Naive thymus-derived CD4-positive, alpha-beta T cell (primary cell): ENCODE data around the gene SPATA16. TPM values are rescaled to one million over a fixed set of nuclear protein-coding genes. Genes with fewer than 3 reads are reported as not detected.
"Not testable (repeated sequence)": the region's sequence is repeated elsewhere in the genome, so short reads cannot be mapped to it uniquely, and the experiment has no call there.

Experiments used
- ATAC-seq: fragments of 150-1000 bp; cut with Tn5 transposase; 2 replicates; pipeline ENCODE4 v1.10.0; 2021; ENCODE audit warnings: mild to moderate bottlenecking, moderate library complexity
- CTCF ChIA-PET: fragments of 350-600 bp; sonication (Branson Sonifier 250); formaldehyde crosslinking; loops from one replicate; lab custom pipeline; 2021; ENCODE audit warnings: antibody characterized with exemption; lab: Charles Lee
- POLR2A ChIA-PET: fragments of 350-600 bp; sonication (Branson Sonifier 250); formaldehyde crosslinking; loops from one replicate; lab custom pipeline; 2021; ENCODE audit warnings: antibody characterized with exemption, inconsistent platforms; lab: Charles Lee
- DNase-seq, 9 donors: peaks; one replicate each; pipeline versions ENCODE4 v3.0.0 to v3.0.0-alpha.2; 2020 to 2022; ENCODE audit warnings: mixed read lengths in 1 of 9
- H3K27ac ChIP-seq: one replicate; pipeline ENCODE4 v1.7.0; 2013; ENCODE audit warnings: mild to moderate bottlenecking, low read depth, low read length, moderate library complexity
- H3K27me3 ChIP-seq, 2 donors: one replicate each; pipeline ENCODE4 v1.7.0; 2013; ENCODE audit warnings: low read length in 2 of 2, mild to moderate bottlenecking in 2 of 2, moderate library complexity in 2 of 2; ENCODE audit not compliant: control insufficient read depth in 2 of 2, insufficient read depth in 2 of 2
- H3K36me3 ChIP-seq, 3 experiments: 1 replicate in 2 of 3; 2 replicates in 1 of 3; pipeline ENCODE4 v1.7.0; 2013; ENCODE audit warnings: low read length in 3 of 3, mild to moderate bottlenecking in 3 of 3, moderate library complexity in 1 of 3; ENCODE audit not compliant: insufficient read depth in 3 of 3, control insufficient read depth in 2 of 3
- H3K4me1 ChIP-seq, 2 donors: one replicate each; pipeline ENCODE4 v1.7.0; 2013; ENCODE audit warnings: low read length in 2 of 2, mild to moderate bottlenecking in 2 of 2, moderate library complexity in 1 of 2; ENCODE audit not compliant: control insufficient read depth in 2 of 2, insufficient read depth in 2 of 2
- H3K4me3 ChIP-seq: 2 replicates; pipeline ENCODE4 v1.7.0; 2013; ENCODE audit warnings: mild to moderate bottlenecking, low read length
- H3K9me3 ChIP-seq, 3 experiments: 1 replicate in 2 of 3; 2 replicates in 1 of 3; pipeline ENCODE4 v1.7.0; 2013; ENCODE audit warnings: low read length in 3 of 3; ENCODE audit not compliant: control insufficient read depth in 2 of 3
- H3K27ac Mint-ChIP-seq, 9 donors: one replicate each; pipeline ENCODE4 v1.8.0; 2020 to 2022; ENCODE audit warnings: mixed read lengths in 9 of 9, mild to moderate bottlenecking in 8 of 9, moderate library complexity in 5 of 9, inconsistent platforms in 2 of 9
- H3K27me3 Mint-ChIP-seq, 5 donors: one replicate each; pipeline ENCODE4 v1.8.0; 2021 to 2022; ENCODE audit warnings: mixed read lengths in 5 of 5, mild to moderate bottlenecking in 1 of 5
- H3K36me3 Mint-ChIP-seq, 5 donors: one replicate each; pipeline ENCODE4 v1.8.0; 2020 to 2022; ENCODE audit warnings: mixed read lengths in 5 of 5, mild to moderate bottlenecking in 3 of 5, inconsistent platforms in 1 of 5
- H3K4me1 Mint-ChIP-seq, 7 donors: one replicate each; pipeline ENCODE4 v1.8.0; 2020 to 2022; ENCODE audit warnings: mixed read lengths in 7 of 7, mild to moderate bottlenecking in 3 of 7, inconsistent platforms in 1 of 7
- H3K4me3 Mint-ChIP-seq, 10 donors: one replicate each; pipeline ENCODE4 v1.8.0; 2020 to 2022; ENCODE audit warnings: mild to moderate bottlenecking in 10 of 10, mixed read lengths in 10 of 10, moderate library complexity in 6 of 10, inconsistent platforms in 2 of 10
- H3K9me3 Mint-ChIP-seq, 11 donors: one replicate each; pipeline ENCODE4 v1.8.0; 2020 to 2022; ENCODE audit warnings: mixed read lengths in 11 of 11, mild to moderate bottlenecking in 4 of 11, inconsistent platforms in 1 of 11, moderate library complexity in 1 of 11
- intact Hi-C, 2 donors: fragments of 100-400 bp; cut with micrococcal nuclease; formaldehyde crosslinking; loops; one replicate each; pipeline ENCODE4 v1.15.1; 2023
- polyA plus RNA-seq, 2 donors: library from polyadenylated mRNA; unstranded; fragments of 300-500 nt; fragmentation: Illumina TruSeq; gene quantifications; one replicate each; pipeline ENCODE4 v1.2.3, GENCODE V29; 2021
- total RNA-seq, 6 experiments: library from RNA in 5 of 6; stranded (reverse) in 5 of 6; gene quantifications; 1 replicate in 5 of 6; 2 replicates in 1 of 6; pipeline ENCODE4 v1.2.3 and lab custom pipeline; 2021 to 2026

The SPATA16 gene
- total and polyA plus RNA-seq, 7 experiments from 2014 or later = not detected

- Histone ChIP-seq H3K36me3 (no peaks in the 10 kb centered on the region), H3K27ac (no peak overlapping the region), H3K4me3 (no peak overlapping the region), H3K9me3 (no peaks in the 10 kb centered on the region), H3K4me1 (no peaks in the 10 kb centered on the region), H3K27me3 (no peaks in the 10 kb centered on the region)
- Mint-ChIP-seq H3K4me3 (no peak overlapping the region), H3K27me3 (peaks cover 0 to 4% (median 0%) of the 10 kb centered on the region in 5 donors), H3K36me3 (peaks cover 0 to 9% (median 0%) of the 10 kb centered on the region in 5 donors), H3K27ac (no peak overlapping the region), H3K9me3 (peaks cover 8 to 31% (median 12%) of the 10 kb centered on the region in 11 donors), H3K4me1 (no peaks in the 10 kb centered on the region)
- ATAC-seq (no peak), DNase-seq (no peak)
- intact Hi-C loops = no loop called here
- POLR2A ChIA-PET = no interaction called here
- CTCF ChIA-PET = no interaction called here
Measured at GRCh38 chr3:172882563-172882962, 258.5 kb downstream of the SPATA16 start.

- H3K4me1 Mint-ChIP-seq, H3K4me3 ChIP-seq, H3K36me3 Mint-ChIP-seq, POLR2A ChIA-PET, intact Hi-C loops, CTCF ChIA-PET, H3K27ac ChIP-seq, H3K27me3 ChIP-seq, H3K4me1 ChIP-seq, H3K9me3 ChIP-seq, DNase-seq, H3K27ac Mint-ChIP-seq, H3K4me3 Mint-ChIP-seq, H3K36me3 ChIP-seq, ATAC-seq: not testable (repeated sequence)
- Mint-ChIP-seq H3K27me3 (peaks cover 2 to 12% (median 7%) of the 10 kb centered on the region in 5 donors), H3K9me3 (peaks cover 8 to 31% (median 12%) of the 10 kb centered on the region in 11 donors)
Measured at GRCh38 chr3:172879381-172879780, 261.7 kb downstream of the SPATA16 start.

- Histone ChIP-seq H3K4me3 (no peak overlapping the region), H3K27me3 (no peaks in the 10 kb centered on the region), H3K9me3 (no peaks in the 10 kb centered on the region), H3K36me3 (no peaks in the 10 kb centered on the region), H3K4me1 (no peaks in the 10 kb centered on the region), H3K27ac (no peak overlapping the region)
- no peaks in the 10 kb centered on the region for H3K4me1 Mint-ChIP-seq
- H3K9me3 Mint-ChIP-seq = peaks cover 6 to 31% (median 12%) of the 10 kb centered on the region in 11 donors
- POLR2A ChIA-PET = no interaction called here
- CTCF ChIA-PET = no interaction called here
- H3K27ac Mint-ChIP-seq = no peak overlapping the region
- intact Hi-C loops = no loop called here
- no peak for DNase-seq
- ATAC-seq = no peak
- peaks cover 4 to 12% (median 6%) of the 10 kb centered on the region in 5 donors for H3K27me3 Mint-ChIP-seq
- no peak overlapping the region for H3K4me3 Mint-ChIP-seq
- peaks cover 0 to 9% (median 0%) of the 10 kb centered on the region in 5 donors for H3K36me3 Mint-ChIP-seq
Measured at GRCh38 chr3:172877011-172877410, 264.0 kb downstream of the SPATA16 start.

- Mint-ChIP-seq H3K4me3 (no peak overlapping the region), H3K9me3 (peaks cover 5 to 25% (median 11%) of the 10 kb centered on the region in 11 donors), H3K4me1 (no peaks in the 10 kb centered on the region), H3K36me3 (peaks cover 0 to 9% (median 0%) of the 10 kb centered on the region in 5 donors), H3K27ac (no peak overlapping the region), H3K27me3 (peaks cover 4 to 12% (median 6%) of the 10 kb centered on the region in 5 donors)
- no peaks in the 10 kb centered on the region for H3K9me3 ChIP-seq
- DNase-seq (no peak), ATAC-seq (no peak)
- CTCF ChIA-PET = no interaction called here
- H3K27me3 ChIP-seq = no peaks in the 10 kb centered on the region
- no peaks in the 10 kb centered on the region for H3K36me3 ChIP-seq
- H3K4me3 ChIP-seq = no peak overlapping the region
- no peak overlapping the region for H3K27ac ChIP-seq
- POLR2A ChIA-PET = no interaction called here
- intact Hi-C loops = no loop called here
- no peaks in the 10 kb centered on the region for H3K4me1 ChIP-seq
Measured at GRCh38 chr3:172876297-172876696, 264.7 kb downstream of the SPATA16 start.

GRCh38 chr3:172875039-172875438 lies 266.0 kb downstream of the SPATA16 start:
- Mint-ChIP-seq H3K4me1 (no peaks in the 10 kb centered on the region), H3K4me3 (no peak overlapping the region), H3K27ac (no peak overlapping the region), H3K36me3 (peaks cover 0 to 9% (median 0%) of the 10 kb centered on the region in 5 donors), H3K27me3 (peaks cover 4 to 12% (median 6%) of the 10 kb centered on the region in 5 donors), H3K9me3 (peaks cover 2 to 16% (median 11%) of the 10 kb centered on the region in 11 donors)
- Histone ChIP-seq H3K36me3 (no peaks in the 10 kb centered on the region), H3K4me1 (no peaks in the 10 kb centered on the region), H3K4me3 (no peak overlapping the region), H3K9me3 (no peaks in the 10 kb centered on the region), H3K27ac (no peak overlapping the region), H3K27me3 (no peaks in the 10 kb centered on the region)
- ATAC-seq (no peak), DNase-seq (no peak)
- ChIA-PET POLR2A (no interaction called here), CTCF (no interaction called here)
- intact Hi-C loops = no loop called here

GRCh38 chr3:172869784-172870518 lies 271.1 kb downstream of the SPATA16 start:
- H3K4me3 Mint-ChIP-seq = no peak overlapping the region
- ChIA-PET CTCF (no interaction called here), POLR2A (no interaction called here)
- H3K27me3 ChIP-seq = no peaks in the 10 kb centered on the region
- H3K36me3 Mint-ChIP-seq = no peaks in the 10 kb centered on the region
- no peak overlapping the region for H3K27ac Mint-ChIP-seq
- intact Hi-C loops = no loop called here
- H3K9me3 Mint-ChIP-seq = peaks cover 0 to 2% (median 0%) of the 10 kb centered on the region in 11 donors
- H3K4me1 Mint-ChIP-seq = no peaks in the 10 kb centered on the region
- no peak overlapping the region for H3K4me3 ChIP-seq
- ATAC-seq (no peak), DNase-seq (no peak)
- H3K27ac ChIP-seq = no peak overlapping the region
- peaks cover 5 to 24% (median 6%) of the 10 kb centered on the region in 5 donors for H3K27me3 Mint-ChIP-seq
- no peaks in the 10 kb centered on the region for H3K36me3 ChIP-seq
- H3K9me3 ChIP-seq = no peaks in the 10 kb centered on the region
- H3K4me1 ChIP-seq = no peaks in the 10 kb centered on the region

GRCh38 chr3:172869368-172869771 lies 271.7 kb downstream of the SPATA16 start:
- Histone ChIP-seq H3K4me3 (no peak overlapping the region), H3K36me3 (no peaks in the 10 kb centered on the region), H3K4me1 (no peaks in the 10 kb centered on the region), H3K9me3 (no peaks in the 10 kb centered on the region), H3K27me3 (no peaks in the 10 kb centered on the region), H3K27ac (no peak overlapping the region)
- POLR2A ChIA-PET = no interaction called here
- Mint-ChIP-seq H3K4me3 (no peak overlapping the region), H3K4me1 (no peaks in the 10 kb centered on the region), H3K27me3 (peaks cover 5 to 26% (median 7%) of the 10 kb centered on the region in 5 donors), H3K9me3 (peaks cover 0 to 2% (median 0%) of the 10 kb centered on the region in 11 donors), H3K36me3 (no peaks in the 10 kb centered on the region), H3K27ac (no peak overlapping the region)
- ATAC-seq (no peak), DNase-seq (no peak)
- CTCF ChIA-PET = no interaction called here
- intact Hi-C loops = no loop called here
